ENCODE results near the gene HIVEP1.
A peak's percentile ranks its signal among the peaks of the same experiment; 100 is the strongest.

GRCh38 chr6:12012558-12013306 lies 620 bp downstream of the HIVEP1 start:
- peak; percentile 4; the same call in 1 of the 2 replicates for TF ChIP-seq CTCF (conservative IDR thresholded peaks at IDR 0.05)
- TF ChIP-seq ZFX (IDR thresholded peaks at IDR 0.05), result no peak
